BE2C (cell line): ENCODE data around the gene CLDN9.
A peak's percentile ranks its signal among the peaks of the same experiment; 100 is the strongest.

Experiments
- DNase-seq: peaks from one replicate; pipeline ENCODE4 v3.0.0-alpha.2; 2020
- H3K27me3 ChIP-seq: fragments of 250-450 bp; sonication (Bioruptor Pico); 2 replicates; pipeline ENCODE4 v1.5.1; 2020; ENCODE audit warnings: mild to moderate bottlenecking
- H3K36me3 ChIP-seq: fragments of 250-450 bp; sonication (Bioruptor Pico); 2 replicates; pipeline ENCODE4 v1.5.1; 2020; ENCODE audit warnings: mild to moderate bottlenecking
- H3K4me1 ChIP-seq: fragments of 250-450 bp; sonication (Bioruptor Pico); 2 replicates; pipeline ENCODE4 v1.5.1; 2020
- H3K4me3 ChIP-seq: 2 replicates; pipeline ENCODE4 v1.5.1; 2011; ENCODE audit warnings: low read depth, low read length
- H3K9me3 ChIP-seq: fragments of 250-450 bp; sonication (Bioruptor Pico); 2 replicates; pipeline ENCODE4 v1.5.1; 2020
- TF ChIP-seq, protein P1 (sequence below): IDR thresholded peaks from 2 replicates; pipeline ENCODE4 v1.5.1; 2012; ENCODE audit warnings: mild to moderate bottlenecking, low read depth, low read length

The CLDN9 gene

DNA sequence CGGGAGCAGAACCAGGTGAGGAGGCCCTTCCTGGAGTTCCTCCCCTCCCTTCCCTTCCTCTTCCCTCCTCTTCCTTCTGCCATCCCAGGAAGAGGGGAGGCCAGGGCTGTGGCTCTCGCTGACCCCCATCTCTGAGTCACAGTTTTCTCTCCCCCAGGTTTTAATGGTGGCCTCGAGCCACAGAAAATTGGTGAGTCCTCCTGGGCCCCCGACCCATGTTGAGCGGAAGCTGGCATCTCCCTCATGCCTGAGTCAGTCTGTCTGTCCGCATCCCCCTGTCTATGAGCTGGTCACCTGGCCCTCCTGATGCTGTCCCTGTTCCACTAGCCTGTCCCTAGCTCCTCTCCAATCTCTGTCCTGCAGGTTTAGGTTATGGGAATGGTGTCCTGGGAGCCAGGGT, 12.8 kb upstream of the CLDN9 start:
- H3K4me1 ChIP-seq: no peaks in the 10 kb centered on the region
- H3K27me3 ChIP-seq: peaks cover 2% of the 10 kb centered on the region; the same call in 1 of the 2 replicates
- H3K4me3 ChIP-seq: no peak overlapping the region
- no peaks in the 10 kb centered on the region for H3K9me3 ChIP-seq
- H3K36me3 ChIP-seq: no peaks in the 10 kb centered on the region
- TF ChIP-seq, protein P1, sequence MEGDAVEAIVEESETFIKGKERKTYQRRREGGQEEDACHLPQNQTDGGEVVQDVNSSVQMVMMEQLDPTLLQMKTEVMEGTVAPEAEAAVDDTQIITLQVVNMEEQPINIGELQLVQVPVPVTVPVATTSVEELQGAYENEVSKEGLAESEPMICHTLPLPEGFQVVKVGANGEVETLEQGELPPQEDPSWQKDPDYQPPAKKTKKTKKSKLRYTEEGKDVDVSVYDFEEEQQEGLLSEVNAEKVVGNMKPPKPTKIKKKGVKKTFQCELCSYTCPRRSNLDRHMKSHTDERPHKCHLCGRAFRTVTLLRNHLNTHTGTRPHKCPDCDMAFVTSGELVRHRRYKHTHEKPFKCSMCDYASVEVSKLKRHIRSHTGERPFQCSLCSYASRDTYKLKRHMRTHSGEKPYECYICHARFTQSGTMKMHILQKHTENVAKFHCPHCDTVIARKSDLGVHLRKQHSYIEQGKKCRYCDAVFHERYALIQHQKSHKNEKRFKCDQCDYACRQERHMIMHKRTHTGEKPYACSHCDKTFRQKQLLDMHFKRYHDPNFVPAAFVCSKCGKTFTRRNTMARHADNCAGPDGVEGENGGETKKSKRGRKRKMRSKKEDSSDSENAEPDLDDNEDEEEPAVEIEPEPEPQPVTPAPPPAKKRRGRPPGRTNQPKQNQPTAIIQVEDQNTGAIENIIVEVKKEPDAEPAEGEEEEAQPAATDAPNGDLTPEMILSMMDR: no peak
- no peak for DNase-seq

DNA sequence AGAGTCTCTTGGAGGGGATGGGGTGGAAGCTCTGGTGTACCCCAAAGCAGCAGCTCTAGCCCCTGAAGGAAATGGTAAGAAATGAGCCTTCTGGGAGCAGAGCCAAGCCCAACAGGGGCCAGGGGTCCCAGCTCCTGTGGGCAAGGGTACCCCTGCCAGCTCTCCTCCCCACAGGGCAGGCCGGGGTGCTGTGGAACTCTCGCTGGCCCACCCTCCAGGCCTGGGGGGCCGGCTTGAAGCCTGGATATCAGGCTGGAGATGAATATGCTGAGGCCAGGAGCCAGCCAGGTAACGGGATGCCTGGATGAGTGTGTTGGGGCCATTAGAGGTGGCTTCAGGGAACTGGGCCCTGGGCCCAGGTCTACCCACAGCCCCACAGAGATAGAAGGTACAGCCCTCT, 12.2 kb upstream of the CLDN9 start:
- H3K9me3 ChIP-seq: no peaks in the 10 kb centered on the region
- no peak overlapping the region for H3K4me3 ChIP-seq
- H3K27me3 ChIP-seq: peaks cover 3% of the 10 kb centered on the region; the same call in 1 of the 2 replicates
- H3K4me1 ChIP-seq: no peaks in the 10 kb centered on the region
- no peaks in the 10 kb centered on the region for H3K36me3 ChIP-seq
- no peak for DNase-seq
- TF ChIP-seq, protein P1: no peak

DNA sequence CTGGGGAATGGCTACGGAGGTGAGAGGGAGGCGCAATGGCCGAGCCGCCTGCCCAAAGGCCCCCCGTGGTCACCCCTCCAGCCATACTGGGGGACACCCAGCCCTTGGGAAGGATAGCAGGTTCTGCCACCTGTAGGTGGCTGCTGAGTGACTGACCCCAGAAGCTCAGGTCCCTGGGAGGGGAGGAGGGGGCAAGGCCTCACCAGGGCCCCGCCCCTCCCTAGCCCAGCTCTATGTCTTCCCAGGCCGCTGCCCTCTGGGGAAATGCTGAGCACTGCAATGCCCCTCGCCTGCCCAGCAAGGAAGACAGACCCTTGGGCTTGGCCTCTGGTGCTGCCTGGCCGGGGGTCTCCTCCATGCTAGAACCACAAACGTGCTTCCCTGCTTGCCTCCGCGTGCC, 11.4 kb upstream of the CLDN9 start:
- Histone ChIP-seq H3K4me3 (no peak overlapping the region), H3K9me3 (no peaks in the 10 kb centered on the region), H3K27me3 (peaks cover 3% of the 10 kb centered on the region; the same call in 1 of the 2 replicates), H3K4me1 (no peaks in the 10 kb centered on the region), H3K36me3 (no peaks in the 10 kb centered on the region)
- TF ChIP-seq, protein P1: no peak
- no peak for DNase-seq

DNA sequence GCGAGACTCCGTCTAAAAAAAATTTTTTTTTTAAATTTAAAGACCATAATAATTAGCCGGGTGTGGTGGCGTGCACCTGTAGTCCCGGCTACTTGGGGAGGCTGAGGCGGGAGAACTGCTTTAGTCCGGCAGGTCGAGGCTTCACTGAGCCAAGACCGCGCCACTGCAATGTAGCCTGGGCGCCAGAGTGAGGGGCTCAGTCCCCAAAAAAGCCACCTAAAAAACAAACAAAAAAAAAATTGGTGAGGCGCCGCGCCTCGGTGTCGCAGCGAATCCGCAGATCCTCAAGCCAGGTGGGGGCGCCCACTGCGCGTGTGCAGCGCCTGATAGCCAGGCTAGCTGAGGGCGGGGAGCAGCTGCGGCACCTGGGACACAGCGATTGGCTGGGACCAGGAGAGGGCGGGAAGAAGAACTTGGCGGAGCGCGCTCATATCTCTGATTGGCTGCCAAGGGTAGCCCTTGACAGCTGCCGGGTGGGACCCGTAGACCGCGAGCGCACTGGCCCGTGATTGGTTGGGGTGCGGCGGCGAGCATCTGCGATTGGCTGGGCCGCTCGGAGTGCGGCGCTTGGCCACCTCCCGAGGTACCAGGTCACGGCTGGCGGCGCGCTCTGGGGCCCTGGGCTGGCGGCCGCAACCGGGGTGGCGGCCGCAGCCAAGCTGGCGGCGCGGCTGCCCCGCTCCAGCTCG, 9.0 kb upstream of the CLDN9 start:
- no peaks in the 10 kb centered on the region for H3K36me3 ChIP-seq
- no peaks in the 10 kb centered on the region for H3K4me1 ChIP-seq
- H3K4me3 ChIP-seq: no peak overlapping the region
- peak; percentile 99 for DNase-seq
- TF ChIP-seq, protein P1: peak; percentile 58
- no peaks in the 10 kb centered on the region for H3K9me3 ChIP-seq
- peaks cover 3% of the 10 kb centered on the region; the same call in 1 of the 2 replicates for H3K27me3 ChIP-seq

DNA sequence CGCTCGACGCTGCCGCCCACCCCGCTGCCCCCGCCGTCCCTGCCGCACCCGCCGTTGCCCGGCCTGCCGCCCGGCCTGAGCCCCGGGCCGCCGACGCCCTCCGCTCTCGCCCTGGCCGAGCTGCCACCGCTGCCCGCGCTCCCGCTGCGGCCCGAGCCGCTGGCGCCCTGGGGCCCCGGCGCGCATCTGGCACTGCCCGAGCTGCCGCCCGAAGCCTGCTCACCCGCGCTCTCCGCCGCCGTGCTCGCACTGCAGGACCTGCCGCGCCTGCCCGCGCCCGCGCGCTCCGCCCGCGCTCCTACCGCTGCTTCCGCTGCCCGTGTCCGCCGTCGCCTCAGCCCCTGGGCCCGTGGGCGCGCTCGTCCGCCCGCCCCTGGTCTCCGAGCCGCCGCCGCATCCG, 8.4 kb upstream of the CLDN9 start:
- Histone ChIP-seq H3K36me3 (no peaks in the 10 kb centered on the region), H3K4me1 (no peaks in the 10 kb centered on the region), H3K4me3 (no peak overlapping the region), H3K9me3 (no peaks in the 10 kb centered on the region), H3K27me3 (peaks cover 3% of the 10 kb centered on the region; the same call in 1 of the 2 replicates)
- TF ChIP-seq, protein P1: no peak
- no peak for DNase-seq

DNA sequence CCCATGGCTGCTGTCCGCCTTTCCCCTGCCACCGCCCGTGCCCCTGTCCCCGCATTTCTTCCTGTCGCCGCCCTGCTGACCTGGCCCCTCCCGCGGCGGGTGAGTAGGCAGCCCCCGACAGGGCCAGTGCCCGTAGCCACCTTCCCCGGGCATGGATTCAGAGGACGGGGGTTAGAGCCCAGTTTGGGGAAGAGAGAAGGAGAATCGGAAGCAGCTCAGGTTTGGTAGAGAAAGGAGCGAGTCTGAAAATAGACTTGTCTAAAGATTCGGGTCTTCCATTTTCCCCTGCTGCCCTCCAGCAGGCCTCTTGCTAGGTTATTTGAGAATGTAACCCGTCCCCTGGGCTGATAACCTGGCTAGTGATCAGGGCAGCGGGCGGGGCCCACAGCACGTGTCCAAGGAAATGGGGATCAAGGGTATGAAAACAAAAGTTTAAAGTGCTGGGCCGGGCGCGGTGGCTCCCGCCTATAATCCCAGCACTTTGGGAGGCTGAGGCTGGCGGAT, 7.9 kb upstream of the CLDN9 start:
- Histone ChIP-seq H3K4me1 (no peaks in the 10 kb centered on the region), H3K36me3 (no peaks in the 10 kb centered on the region), H3K27me3 (peaks cover 3% of the 10 kb centered on the region; the same call in 1 of the 2 replicates), H3K4me3 (peak overlapping the region; percentile 54), H3K9me3 (no peaks in the 10 kb centered on the region)
- no peak for DNase-seq
- TF ChIP-seq, protein P1: no peak
